HG02759 (cell line): Measurements from ENCODE around the gene FAM187B.
"Not testable (repeated sequence)": the region's sequence is repeated elsewhere in the genome, so short reads cannot be mapped to it uniquely, and the experiment has no call there.

ENCODE experiments used
- ATAC-seq: cut with Tn5 transposase; IDR thresholded peaks from one replicate; pipeline ENCODE4 v1.9.1; 2021; ENCODE audit warnings: mild to moderate bottlenecking, moderate library complexity; ENCODE audit not compliant: unreplicated experiment

FAM187B gene

DNA sequence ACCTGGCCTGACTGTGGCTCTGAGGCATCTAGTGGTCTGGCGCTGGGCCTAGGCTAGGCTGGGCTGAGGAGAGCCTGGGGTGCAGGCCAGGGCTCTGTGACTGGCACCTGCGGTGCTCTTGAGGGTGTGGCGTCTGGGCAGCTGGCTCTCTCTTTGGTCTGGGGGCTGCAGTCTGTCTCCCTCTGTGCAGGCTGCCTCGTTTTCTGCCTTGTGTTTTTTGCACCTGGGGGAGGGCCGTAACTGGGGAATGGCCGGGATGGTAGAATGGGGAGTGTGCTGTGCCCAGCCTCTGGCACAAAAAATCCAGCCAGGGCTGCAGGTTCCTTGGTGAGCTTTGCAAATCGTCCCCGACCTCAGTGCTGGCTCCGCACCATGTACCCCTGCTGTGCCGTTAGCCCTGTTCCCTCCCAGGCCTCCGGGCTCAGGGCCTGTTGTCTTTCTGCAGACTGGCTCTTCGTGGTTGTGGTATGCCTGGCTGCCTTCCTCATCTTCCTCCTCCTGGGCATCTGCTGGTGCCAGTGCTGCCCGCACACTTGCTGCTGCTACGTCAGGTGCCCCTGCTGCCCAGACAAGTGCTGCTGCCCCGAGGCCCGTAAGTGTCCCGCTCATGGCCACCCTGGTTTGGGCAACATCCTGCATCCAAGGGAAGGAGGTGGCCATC, 33.7 kb upstream of the FAM187B start:
- no peak for ATAC-seq

DNA sequence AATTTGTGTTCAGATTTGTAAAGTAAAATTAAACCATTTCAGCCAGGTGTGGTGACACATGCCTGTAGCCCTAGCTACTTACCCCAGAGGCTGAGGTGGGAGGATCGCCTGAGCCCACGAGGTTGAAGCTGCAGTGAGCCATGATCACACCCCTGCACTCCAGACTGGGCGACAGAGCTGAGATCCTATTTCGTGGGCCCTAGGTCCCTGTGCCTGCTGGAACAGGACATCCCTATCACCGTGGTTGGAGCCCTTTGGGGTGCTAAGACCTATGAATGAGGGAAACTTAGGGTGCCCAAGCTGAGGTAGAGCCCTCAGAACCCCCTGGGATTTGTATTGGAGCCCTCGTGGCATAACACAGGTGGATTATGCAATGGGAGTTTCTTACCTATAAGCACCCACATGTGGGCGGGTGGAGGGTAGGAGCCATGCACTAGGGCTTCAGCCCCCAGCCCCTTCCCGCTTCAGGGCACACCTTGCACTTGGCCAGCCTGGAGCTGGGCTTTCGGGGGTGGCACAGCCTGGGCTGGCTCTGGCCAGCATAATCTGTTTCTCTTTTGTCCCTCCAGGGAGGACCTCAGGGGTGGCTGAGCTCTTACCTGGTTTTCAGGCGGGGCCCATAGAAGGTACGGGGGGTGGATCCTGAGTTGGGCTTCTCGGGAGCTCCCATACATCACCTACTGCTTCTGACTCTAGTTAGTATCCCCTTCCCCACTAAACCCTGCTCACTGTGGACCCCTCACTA, 33.0 kb upstream of the FAM187B start:
- no peak for ATAC-seq

DNA sequence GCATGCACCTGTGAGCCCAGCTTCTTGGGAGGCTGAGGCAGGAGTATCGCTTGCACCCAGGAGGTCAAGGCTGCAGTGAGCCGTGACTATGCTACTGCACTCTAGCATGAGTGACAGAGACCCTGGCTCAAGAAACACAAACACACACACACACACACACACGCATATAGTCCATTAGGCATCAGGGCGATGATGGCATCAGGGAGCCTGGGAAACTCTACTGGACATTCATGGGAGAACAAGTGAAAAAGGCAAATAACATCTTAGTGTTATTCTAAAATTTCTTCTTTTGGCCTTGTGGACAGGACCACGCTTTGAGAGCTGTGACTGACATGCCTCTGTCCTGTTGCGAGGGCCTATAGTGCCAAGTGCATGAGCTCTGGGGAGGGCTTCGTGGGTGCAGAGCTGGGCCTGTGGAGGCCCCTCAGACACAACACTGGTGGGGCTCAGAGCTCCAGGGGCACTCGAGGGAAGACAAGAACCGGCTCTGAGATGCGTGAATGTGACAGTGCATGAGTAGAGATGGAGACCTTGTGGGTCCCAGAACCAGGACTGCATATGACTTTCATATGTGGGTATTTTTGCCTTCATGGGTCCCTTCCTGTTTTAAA, 32.3 kb upstream of the FAM187B start:
- ATAC-seq = no peak

DNA sequence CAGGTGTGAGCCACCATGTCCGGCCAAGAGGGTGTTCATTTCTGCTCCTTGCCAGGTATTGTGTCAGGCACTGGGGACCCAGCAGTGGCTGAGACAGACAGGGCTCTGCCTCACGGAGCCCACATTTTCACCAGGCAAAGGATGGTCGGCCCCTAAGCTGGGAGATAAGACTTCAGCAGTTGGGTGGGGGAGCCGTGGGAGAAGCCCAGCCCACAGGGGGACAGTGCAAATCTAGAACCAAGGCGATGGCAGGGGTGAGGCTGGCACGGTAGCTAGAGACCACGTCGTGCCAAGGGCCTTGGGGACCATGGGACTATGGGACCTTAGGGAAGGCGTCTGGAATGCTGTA, 28.5 kb upstream of the FAM187B start:
- ATAC-seq = no peak

DNA sequence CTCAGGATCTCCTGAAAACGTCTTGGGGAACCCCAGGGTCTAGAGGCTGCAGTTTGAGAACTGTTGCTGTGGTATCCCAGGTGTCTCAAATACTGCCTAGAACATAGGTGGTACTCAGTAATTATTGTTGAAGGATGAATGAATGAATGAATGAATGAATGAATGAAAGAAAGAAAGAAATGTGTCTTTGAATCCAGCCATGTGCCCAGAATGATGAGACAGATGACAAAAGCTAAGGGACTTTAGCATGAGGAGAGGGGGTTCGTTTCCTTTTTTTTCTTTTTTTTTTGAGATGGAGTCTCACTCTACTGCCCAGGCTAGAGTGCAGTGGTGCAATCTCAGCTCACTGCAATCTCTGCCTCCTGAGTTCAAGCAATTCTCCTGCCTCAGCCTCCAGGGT, 28.0 kb upstream of the FAM187B start:
- no peak for ATAC-seq

DNA sequence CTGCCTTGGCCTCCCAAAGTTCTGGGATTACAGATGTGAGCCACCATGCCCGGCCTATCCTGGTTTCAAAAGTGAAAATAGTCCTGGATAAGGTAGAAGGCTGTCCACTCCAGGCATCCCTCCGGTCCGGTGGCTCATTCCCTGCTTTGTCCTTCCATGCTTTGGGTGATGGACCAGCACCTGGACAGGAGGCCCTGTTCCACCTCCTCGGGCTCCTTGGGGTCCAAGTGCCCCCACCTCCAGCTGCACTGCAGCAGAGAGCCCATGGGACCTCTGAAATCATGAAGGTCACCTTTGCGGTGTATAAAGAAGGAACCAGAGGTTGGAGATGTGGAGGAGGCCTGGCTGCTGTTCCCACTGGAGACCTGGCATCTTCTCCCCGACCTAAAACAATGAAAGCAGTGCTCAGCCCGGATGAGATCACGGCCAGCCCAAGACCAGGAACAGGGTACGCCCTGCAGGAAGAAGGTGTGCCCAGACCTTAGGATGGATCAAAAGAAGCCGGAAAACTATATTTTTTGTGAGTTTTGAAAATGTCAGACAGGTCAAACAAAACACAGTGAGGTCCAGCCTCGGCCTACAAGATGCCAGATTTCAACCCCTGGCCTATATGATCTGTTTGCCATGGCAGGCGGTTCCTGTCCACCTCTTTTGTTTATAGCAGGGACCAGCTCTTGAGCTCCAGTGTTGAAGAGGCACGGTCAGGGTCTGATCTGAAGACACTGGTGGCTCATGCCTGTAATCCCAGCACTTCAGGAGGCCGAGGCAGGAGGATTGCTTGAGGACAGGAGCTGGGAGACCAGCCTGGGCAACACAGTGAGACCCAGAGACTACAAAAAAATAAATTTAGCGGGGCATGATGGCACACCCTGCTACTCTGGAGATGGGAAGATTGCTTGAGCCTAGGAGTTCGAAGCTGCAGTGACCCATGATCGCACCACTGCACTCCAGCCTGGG, 26.1 kb upstream of the FAM187B start:
- no peak for ATAC-seq

DNA sequence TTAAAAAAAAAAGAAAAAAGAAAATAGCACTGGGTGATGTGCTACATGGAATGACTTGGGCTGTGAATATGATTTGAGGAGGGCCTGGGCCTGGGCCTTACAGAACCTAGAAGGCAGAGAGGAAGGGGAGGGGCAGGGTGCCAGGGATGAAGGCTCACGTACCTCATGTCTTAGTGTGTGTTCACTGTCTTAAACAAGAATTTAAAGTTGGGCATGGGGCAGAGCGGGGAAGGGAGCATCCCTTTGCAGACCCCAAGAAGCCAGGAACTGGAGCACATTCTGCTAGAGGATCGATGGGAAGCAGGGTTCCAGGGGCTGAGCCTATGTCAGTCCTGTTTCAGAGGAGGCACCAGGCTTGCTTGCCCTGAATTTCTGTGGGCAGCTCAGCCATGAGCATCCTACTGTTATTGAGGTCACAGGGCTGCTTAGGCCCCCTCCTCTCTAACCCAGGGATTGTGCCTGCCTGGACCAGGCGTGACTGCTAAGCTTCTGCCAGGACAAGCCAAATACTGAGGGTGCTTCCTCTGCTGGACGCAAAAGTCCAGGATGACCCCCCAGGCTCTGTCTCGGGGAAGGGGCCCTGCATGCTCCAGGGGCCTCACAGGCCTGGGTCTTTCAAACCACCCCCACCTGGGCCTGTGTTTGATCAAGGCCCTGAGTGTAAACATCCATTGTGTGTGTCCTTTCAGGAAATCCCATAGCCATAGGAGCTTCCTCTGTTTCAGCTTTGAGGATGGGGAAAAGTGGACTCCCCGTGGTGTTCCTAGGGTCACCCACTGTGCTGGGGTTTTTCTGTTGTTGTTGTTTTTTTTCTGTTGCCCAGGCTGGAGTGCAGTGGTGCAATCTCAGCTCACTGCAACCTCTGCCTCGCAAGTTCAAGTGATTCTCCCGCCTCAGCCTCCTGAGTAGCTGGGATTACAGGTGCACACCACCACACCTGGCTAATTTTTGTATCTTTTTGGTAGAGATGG, 25.1 kb upstream of the FAM187B start:
- ATAC-seq = no peak

DNA sequence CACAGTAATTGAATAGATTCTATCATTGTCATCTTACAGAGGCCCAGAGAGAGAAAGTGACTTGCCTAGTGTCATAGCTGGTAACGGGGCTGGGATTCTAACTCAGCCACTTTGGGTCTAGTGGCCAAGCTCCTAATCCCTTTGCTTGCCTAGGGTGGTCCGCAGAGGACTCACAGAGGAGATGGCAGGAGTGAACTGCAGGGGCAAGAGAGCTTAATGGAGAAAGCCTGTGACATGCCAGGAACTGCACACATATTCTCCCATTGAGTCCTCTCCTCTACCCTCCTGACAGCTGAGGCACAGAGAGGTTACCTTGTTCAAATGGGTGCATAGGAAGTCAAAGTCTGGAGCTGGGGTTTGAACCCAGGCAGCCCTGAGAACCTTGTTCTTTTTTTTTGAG, 22.9 kb upstream of the FAM187B start:
- no peak for ATAC-seq

DNA sequence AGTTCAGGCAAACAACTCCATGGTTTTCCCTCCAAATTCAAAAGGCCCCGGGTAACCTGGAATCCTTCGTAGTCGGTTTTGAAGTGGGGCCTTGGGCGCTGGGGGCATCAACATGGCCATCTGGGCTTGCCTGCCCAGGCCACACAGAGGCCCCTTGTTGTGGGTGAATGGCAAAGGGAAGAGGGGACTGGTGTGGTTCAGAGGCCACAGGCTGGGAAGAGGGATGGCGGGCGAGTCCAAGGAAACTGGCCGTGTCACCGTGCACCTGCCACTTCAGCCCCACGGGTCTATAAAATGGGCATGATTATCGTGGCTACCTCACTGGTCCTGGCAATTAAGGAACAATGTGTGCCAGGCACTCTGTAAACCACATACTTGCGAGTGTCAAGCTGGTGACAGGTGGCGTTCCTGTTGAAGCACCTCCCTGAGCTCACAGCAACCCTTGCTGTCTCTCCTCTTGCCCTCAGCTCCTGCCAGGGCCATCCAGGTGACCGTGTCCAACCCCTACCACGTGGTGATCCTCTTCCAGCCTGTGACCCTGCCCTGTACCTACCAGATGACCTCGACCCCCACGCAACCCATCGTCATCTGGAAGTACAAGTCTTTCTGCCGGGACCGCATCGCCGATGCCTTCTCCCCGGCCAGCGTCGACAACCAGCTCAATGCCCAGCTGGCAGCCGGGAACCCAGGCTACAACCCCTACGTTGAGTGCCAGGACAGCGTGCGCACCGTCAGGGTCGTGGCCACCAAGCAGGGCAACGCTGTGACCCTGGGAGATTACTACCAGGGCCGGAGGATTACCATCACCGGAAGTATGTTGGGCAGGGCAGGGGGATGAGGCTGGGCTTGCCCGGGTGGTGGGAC, 21.5 kb upstream of the FAM187B start:
- ATAC-seq = no peak

DNA sequence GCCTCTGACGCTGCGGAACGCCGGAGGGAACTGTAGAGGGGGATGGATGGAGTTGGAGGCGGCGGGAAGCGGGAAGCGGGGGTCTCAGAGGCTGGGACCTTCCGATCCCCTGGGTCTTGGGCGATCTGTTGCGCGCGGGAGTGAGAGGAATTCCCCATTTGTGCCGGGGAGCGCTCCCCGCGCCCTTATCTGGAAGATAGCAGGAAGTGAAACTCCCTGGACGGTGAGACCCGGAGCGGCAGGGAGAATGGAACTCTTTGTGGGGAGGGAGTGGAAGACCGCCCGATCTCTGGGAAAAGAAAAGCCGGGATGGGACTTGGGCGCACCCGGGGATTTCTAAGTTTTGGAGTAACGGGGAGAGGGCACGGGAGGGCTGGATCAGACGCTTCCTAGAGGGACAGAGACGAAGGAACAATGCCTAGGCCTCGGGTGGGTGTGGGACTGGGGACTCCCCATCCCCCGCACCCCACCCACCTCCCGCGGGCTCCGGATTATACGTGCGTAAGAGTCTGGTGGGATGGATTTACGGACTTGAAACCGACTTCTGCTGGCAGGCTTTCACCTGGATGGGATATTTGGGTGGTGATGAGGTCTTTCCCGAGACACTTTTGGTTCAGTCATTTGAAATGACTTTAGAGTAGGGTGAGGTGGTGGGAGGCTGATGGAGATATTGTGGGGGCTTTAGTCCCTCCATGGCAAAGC, 20.8 kb upstream of the FAM187B start:
- ATAC-seq = peak; percentile 5

DNA sequence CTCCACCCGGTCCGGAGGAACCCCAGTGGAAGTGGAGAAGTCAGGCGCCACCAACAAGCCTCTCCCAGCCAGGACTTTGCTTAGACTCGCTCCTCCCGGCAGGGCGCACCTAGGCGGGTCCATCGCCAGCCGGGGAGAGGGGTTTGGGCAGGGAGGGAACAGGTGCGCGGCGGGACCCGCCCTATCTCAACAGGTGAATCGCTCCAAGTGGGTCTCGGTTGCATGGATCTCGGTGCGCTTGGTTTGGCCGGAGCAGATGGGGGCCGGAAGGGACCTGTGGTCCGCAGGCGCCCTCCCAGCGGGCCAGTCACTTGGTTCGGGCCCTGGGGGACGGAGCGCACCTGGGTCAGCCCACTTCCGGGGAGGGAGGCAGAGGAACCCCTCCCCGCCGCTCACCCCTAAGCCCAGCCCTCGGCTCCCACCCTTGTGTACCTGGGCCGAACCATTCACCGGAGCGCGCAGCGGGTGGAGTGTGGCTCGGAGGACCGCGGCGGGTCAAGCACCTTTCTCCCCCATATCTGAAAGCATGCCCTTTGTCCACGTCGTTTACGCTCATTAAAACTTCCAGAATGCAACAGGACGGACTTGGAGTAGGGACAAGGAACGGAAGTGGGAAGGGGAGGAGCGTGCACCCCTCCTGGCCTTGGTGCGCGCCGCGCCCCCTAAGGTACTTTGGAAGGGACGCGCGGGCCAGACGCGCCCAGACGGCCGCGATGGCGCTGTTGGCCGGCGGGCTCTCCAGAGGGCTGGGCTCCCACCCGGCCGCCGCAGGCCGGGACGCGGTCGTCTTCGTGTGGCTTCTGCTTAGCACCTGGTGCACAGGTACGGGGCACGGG, 20.0 kb upstream of the FAM187B start, which contains the start of gene LSR:
Gene LSR (plus strand): TSS at position 693 of the 836 bp plus-strand sequence. CDS start 21 bp downstream, at position 714.
- peak; percentile 85 for ATAC-seq

DNA sequence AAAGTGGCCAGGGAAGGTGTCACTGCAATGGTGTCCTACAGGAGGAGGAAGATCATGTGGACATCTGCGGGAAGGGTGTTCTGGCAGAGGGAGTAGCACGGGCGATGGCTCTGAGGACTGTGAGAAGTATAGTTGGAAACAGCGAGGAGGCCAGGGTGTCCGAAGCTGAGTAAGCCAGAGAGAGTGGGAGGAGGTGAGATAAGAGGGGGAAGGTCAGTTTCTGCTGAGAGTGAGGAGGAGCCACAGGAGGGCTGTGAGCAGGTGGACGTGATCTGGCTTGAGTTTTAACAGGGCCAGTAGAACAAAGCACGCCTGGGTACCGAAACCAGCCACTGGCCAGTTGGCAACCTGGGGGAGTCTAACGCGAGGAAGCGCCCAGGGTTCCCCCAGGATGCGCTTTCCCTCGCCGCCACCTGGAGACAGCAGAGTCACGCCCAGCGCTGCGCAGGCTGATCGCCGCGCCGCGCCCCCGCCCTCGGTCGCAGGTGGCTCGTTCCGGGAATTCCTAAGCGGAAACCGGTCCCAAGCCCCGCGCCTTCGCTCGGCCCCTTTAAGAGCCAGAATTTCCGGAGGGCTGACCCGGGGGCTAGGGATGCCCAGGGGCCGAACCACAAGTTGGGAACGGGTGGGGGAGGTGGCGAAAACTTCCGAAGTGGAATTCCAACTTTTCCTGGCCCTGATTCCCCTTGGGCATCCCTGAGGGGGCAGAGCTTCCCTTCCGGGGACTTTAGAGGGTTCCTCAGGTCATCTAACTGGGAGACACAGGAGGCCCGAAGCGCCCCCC, 19.2 kb upstream of the FAM187B start:
- peak; percentile 53 for ATAC-seq

DNA sequence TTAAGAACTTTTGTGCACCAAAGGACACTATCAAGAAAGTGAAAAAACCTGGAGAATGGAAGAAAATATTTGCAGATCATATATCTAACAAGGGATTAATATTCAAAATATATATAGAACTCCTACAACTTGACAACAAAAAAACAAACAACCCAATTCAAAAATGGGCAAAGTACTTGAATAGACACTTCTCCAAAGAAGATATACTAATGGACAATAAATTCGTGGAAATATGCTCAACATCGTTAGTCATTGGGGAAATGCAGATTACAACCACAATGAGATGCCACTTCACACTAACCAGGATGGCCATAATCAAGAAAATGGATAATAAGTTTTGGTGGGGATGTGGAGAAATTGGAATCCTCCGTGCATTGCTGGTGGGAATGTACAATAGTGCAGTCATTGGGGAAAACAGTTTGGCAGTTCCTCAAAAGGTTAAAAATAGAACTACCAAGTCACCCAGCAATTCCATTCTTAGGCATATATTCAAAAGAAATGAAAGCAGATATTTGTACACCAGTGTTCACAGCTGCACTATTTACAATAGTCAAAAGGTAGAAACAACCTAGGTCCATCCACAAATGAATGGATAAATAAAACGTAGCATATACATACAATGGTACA, 18.0 kb upstream of the FAM187B start:
- no peak for ATAC-seq

DNA sequence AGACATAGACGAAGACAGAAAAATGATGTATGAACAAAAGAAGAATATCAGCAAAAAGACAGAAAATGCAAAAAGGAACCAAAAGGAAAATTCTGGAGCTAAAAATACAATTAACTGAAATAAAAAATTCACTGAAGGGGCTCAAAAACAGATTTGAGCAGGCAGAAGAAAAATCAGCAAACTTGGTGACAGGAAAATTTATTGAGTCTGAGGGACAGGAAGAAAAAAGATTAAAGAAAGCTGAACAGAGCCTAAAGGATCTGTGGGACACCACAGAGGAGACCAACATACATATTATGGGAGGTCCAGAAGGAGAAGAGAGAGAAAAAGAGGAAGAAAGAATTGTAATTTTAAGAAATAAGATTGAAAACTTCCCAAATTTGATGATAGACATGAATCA, 12.9 kb upstream of the FAM187B start:
- no peak for ATAC-seq

DNA sequence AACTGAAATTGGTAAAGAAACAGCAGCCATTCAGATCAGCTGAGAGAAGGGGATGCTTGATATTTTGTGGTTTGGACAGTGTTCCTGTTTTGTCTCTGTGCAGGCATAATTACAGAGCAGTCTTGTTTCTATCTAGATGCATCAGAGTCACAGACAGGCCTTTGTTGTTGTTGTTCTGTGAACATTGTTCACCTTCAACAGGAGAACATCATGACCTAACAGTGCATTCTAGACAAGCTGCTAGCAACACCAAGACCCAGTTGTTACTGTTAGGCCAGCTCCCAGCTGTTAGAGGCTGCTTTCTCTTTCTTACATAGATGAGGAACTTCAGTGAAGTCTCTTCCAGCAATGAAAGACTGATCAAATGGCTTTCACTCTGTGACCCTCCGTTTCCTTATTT, 11.8 kb upstream of the FAM187B start:
- no peak for ATAC-seq

DNA sequence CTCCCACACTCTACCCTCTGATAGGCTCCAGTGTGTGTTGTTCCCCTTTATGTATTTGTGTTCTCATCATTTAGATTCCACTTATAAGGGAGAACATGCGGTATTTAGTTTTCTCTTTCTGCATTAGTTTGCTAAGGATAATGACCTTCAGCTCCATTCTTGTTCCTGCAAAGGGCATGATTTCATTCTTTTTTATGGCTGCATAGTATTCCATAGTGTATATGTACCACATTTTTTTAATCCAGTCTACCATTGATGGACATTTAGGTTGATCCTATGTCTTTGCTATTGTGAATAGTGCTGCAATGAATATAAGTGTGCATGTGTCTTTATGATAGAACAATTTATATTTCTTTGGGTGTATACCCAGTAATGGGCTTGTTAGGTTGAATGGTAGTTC, 11.1 kb upstream of the FAM187B start:
- not testable (repeated sequence) for ATAC-seq
